Activated CD4-positive, alpha-beta T cell treated with anti-CD3 and anti-CD28 coated beads, Interleukin-2, amount 50 U/mL, for 24 hours (primary cell): Measurements from ENCODE around the gene PRDM8.
"Not testable (repeated sequence)": the region's sequence is repeated elsewhere in the genome, so short reads cannot be mapped to it uniquely, and the experiment has no call there.

ENCODE experiments used
- DNase-seq, 2 donors: peaks; one replicate each; pipeline ENCODE4 v3.0.0-alpha.2; 2020; ENCODE audit warnings: low read depth in 1 of 2, low spot score in 1 of 2

Gene PRDM8

DNA sequence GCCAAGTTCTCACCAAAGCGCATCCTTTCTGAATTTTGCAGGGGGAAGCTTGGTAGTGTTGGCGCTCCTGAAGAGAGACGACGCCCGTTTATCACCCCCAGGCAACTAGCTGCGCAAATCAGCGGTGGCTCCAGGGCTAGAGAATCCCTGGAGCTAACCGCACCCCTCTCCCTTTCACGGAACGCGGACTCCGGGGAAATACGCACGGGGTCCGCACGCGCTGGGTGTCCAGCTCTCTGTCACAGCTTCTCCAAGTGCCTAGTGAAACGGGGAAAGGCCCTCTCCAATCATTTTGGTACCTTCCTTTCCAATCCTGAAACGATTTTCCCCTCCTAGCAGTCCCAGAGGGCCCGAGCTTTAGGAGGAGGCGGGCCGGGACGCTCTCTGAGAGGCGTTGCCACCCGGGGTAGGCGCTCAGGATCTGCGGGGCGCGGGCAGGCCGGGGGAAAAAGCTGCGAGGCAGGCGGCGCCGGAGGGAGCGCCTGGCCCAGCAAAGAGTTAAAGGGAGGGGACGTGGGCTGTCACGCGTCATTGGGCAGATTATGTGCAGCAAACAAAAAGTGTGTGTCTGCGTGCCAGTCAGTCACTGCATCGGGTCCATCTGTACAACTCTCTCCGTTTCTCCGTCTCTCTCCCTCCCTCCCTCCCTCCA lies at the start of gene PRDM8:
TSS of gene PRDM8 (plus strand) at position 582 of the 652 bp plus-strand sequence. CDS start 2,578 bp downstream, outside the sequence.
- no peak for DNase-seq

DNA sequence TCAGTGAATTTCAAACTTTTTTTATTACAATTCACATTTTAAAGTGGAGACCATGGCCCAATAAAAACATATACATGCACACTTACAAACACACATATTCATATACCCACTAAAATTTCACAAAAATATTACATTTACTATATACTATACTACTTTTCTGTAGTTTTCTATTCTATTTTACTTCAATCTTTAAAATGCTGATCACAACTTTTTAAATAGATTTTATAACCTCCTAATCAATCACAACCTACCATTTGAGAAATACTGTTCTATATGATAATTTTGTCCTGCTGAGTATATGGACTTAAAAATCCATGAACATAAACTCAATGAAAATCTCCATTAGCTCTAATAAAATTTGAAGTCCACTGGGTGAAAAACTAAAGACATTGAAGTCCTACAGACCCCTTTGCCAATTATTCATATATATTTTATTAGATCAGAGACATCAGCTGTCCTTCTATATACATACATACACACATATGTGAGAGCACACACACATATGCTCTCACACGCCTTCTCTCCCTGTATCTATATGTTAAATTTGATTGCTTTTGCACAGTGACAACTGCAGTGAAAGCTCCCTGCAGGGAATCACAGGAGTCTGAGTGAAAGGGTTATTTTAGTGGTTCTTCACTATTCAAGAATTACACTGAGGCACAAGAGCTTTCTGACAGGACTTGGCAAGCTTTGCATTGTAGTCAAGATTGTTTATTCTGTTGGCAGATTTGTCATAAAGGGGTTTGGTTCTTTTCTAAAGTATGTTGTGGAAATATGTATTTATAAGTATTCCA lies 46.7 kb upstream of the PRDM8 start:
- no peak for DNase-seq

DNA sequence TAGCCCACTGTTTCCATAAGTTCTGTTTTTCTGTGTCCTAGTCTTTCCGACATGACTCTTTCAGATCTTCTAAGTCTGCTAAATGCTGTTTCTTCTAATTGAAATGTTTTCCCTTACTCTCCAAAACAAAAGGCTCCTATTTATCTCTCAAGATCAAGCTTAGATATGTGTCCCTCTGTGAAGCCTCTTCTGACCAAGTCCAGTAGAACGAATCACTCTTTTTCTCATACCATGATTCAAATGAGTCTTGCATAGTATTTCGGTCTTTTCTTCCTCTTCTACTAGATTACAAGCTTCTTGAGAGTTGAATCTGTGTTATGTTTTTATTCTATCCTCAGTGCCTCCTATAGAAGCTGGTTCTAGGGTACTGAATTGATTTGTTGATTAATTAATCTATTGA lies 45.3 kb upstream of the PRDM8 start:
- no peak for DNase-seq

DNA sequence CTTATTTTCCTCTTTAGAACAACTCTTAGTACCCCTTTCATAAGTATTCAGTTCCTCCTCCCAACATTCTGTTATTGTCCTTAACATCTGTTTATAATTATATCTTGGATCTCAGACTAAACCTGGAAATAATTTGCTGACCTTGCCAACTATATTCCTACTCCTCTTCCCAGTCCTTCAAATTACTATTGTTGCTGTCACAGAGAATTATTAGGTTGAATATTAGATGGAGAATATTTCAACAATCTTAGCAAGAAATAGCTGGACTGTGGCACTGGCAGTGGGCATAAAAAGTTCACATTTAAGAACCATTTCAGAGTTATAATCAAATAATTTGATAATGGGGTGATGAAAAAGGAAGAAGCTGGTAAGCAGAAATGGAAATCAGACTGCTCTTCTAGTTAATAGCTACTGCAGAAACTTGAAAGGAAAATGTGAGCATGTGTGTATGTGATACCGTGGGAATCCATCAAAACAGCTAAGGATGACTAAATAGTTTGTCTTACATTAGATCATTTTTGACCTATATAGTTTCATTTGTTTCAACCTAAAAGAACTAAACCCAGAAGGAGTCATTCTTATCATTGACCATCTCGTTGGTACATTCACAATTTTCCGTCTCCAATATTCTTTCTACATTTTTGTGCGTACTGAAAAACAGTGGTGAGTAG lies 43.3 kb upstream of the PRDM8 start:
- DNase-seq = no peak

DNA sequence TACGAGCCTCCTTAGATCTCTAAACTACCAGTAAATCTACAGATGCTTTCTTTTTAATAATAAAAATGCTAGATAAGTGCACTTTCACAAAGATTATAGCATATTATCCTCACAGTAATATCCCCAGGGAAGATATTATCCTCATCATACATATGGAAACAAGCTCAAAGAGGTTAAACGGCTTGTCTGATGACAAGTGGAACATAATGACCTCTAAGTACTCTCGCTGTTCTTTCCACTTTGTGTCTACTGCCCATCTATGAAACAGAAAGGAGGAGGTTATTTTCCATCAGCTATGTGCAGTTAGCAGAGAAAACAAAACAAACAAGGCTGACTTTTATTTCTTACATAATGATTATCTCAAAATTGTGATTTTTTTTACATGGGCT lies 42.8 kb upstream of the PRDM8 start:
- DNase-seq = no peak

DNA sequence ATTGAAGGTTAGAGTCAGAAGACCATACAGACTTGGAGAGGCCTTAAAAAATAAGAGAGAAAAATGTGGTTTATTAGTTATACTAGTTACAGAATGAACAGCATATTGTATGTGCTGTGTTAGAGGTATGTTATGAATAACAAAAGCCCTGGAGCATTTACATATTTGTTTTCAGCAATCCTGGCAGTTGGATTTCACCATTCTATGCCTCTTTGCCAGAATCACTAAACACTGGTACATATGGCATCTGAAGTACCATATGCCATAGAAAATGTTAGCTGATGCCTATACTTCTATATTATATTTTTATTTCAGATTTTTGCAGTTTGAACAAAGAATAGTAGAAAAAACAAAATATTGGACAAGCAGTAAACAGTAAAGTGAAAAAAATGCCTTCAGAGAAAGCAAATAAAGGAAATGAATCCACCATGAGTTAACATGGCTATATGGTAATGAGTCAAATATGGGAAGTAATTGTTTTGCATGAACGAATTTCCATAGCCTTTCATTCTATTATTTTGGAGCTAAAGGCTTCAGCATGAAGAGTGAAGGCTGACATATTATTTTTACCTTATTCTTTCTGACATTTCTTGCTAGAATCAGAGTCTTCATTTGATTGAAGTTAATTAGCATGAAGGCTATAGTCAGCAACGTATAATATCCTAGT lies 41.9 kb upstream of the PRDM8 start:
- DNase-seq = no peak

DNA sequence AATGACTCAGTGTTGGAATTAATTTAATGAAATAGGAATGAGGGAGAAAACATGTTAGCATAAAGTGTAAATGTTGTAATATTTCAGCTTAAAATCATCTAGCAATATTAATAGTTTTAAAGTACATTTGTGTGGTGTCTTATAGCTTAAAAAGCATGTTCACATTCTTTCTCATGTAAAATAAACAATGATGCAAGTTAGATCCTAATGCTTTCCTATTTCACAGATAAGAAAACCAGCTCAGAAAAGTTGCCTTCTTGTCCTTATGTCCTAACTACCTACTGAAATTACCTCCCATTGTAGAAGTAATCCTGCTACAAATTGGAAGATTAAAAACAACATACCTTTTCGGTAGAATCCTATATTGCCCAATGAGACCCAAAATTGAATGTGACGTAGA lies 40.9 kb upstream of the PRDM8 start:
- no peak for DNase-seq

DNA sequence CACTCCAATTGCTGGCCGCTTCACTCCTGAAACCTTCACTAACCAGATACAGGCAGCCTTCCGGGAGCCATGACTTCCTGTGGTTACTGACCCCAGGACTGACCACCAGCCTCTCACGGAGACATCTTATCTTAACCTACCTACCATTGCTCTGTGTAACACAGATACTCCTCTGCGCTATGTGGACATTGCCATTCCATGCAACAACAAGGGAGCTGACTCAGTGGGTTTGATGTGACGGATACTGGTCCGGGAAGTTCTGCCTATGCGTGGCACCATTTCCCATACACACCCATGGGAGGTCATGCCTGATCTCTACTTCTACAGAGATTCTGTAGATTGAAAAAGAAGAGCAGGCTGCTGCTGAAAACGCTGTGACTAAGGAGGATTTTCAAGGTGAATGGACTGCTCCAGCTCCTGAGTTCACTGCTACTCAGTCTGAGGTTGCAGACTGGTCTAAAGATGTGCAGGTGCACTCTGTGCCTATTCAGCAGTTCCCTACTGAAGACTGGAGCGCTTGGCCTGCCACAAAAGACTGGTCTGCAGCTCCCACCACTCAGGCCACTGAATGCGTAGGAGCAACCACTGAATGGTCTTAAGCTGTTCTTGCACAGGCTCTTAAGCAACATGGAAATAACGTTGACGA lies 35.8 kb upstream of the PRDM8 start:
- no peak for DNase-seq

DNA sequence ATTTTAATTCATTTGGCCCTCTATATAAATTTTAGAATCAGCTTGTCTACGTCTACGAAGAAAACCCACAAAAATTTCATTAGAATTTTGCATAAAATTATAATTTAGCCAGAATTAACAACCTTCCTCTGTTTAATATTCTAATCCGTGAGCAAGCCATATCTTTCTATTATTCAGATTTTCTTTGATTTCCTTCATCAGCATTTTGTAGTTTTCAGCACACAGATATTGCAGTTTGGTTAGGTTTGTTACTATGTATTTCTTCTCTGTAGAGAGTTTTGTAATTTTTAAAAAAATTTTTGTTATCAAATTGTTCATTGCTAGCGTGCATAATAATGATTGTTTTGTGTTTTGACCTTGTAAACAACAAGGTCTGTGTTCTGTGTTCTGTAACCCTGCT lies 34.9 kb upstream of the PRDM8 start:
- DNase-seq = no peak

DNA sequence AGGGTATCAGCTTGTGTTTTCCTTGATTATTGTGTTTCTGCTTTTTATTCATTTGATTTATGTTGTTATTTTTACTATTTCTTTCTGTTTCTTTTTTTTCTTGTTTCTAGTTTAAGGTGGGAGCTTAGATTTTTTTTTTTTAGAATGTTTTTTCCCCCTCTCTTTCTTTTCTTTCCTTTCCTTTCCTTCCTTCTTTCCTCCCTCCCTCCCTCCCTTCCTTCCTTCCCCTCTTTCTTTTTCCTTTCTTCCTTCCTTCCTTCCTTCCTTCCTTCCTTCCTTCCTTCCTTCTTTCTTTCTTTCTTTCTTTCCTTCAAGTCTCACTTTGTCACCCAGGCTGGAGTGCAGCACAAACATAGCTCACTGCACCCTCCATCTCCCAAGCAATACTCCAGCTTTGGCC lies 31.4 kb upstream of the PRDM8 start:
- no peak for DNase-seq

DNA sequence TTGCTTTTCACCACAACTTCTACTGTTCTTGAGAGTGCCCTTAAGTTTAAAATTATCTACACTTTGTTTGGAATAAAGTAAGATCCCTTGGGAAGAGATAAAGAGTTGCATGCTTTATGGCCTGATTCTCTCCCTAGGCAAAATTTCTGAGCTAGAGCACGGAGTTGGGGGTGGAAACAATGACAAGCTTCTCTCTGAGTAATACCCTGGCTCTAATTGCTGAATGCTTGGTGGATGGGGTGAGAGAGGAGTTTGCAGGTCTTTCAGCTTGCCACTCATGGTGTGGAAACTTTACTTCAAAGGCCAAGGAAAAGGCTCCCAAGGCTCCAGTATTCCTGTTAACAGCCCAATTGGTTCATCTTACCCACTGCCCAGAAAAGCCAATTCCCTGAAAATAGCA lies 26.1 kb upstream of the PRDM8 start:
- DNase-seq = peak in 1 of 2 donors; percentile 44

DNA sequence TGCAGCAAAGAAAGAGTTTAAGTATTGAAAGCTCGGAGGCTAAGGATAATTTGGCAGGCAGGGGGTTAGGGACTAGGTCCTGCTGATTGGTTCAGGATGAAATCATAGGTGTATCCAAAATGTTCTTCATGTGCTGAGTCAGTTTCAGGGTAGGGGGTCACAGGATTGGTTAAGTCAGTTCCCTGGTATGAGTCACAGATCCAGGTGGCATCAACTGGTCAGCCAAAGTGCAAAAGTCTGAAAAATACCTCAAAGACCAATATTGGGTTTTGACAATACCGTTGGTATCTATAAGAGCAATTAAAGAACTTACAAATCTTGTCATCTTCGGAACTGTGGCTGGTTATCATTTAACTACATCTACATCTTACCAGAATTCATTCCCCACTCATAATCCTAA lies 25.6 kb upstream of the PRDM8 start:
- no peak for DNase-seq

DNA sequence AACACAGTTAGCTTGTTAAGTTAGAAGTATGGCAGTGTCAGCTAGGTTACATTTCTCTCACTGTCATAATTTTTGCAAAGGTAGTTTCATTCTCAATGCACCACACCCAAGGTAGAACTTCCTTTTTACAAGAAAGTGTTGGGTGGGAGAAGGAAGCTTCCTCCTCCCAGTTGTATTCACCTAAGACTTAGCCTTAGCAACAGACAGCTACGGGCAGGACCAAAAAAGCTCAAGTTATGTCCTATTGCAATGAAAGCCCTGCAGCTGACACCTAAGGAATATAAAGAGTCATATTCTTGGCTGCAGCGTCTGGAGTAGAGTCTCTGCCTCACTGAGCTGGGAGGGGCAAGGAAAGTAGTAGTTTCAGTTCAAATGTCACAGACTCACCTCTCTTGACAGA lies 25.1 kb upstream of the PRDM8 start:
- DNase-seq = no peak

DNA sequence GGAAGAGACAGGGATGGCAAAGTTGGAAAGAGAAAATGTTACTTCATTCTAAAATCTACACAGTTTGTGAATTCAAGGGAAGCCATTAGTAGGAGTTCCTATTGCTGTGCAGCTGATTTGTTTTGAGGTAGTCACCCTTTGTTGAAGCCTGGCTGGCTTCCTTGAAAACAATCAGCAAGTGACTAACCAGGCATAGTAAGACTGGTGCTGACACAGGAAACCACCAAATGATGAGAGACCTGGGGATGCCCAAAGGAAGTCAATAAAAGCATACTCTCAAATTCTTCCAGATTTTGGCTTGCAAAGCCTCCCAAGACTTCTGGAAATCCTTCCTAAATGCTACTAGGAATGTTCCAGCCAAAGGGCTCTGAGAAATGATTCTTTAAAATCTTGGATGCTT lies 23.9 kb upstream of the PRDM8 start:
- peak in 1 of 2 donors; percentile 66 for DNase-seq

DNA sequence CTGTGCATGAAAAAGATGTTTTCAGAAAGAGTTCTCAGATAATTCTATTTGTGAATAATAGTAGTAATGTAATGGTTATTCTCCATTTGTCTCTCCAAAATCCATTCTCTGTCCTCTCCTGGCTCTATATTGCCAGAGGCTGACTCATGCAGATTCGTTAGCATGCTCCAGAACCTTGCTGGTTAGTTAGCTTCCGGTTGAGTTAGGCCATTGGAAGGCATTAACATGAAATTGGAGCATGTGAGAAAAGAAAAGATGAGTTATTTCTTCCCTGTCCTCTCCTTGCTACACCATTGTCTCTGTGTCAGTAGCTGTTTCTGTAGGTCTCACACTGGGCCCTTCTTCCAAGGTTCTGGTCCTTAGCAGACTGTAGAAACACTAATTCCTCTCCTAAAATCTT lies 23.5 kb upstream of the PRDM8 start:
- no peak for DNase-seq

DNA sequence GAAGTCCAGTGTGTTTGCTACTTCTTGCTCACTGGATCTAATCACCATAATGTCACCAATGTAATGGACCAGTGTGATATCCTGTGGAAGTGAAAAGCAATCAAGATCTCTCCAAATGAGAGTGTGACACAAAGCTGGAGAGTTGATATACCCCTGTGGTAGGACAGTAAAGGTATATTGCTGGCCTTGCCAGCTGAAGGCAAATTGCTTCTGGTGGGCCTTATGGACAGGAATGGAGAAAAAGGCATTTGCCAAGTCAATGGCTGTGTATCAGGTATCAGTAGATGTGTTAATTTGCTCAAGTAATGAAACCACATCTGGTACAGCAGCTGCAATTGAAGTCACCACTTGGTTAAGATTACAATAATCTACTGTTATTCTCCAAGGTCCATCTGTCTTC lies 19.5 kb upstream of the PRDM8 start:
- DNase-seq = not testable (repeated sequence)

DNA sequence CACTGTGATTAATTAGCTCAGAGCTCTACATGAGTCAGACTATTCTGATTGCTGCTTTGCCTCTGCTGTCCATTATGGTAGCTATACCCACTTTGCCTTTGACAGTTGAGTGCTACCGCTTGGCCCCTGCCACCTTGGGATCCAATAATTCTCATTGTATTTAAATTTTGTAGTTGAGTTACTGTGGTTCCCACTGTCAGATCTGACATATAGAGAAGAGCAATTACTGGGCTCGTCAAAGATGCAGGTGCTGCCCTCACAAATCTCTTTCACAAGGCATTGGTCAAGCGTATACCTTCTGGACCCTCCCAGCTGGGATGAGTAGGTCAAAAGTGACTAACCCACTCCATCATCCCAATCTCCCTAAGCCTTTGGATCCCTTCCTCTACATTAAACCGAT lies 18.3 kb upstream of the PRDM8 start:
- DNase-seq = no peak

DNA sequence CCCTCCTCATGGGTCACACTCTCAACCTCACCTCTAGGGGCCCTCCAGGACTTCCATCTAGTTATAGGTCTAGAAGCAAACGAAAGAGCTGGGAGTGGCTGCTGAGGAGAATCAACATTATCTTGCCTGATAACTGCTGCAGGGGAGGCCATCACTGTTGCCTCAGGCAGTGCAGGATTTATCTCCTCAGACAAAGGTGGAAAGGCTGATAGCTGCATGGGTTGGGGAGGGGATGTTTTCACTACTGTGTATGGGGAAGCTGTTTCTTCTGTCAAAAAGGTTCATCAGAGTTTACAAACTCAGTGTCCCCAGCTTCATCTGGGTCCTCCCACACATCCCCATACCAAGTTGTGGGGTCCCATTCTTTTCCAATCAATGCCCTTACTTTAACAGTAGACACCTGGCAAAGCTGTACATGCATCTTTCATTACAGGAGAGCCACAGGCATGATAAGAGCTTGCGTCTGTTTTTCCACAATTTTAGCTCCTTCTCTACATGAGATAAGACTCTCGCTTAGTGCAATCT lies 17.6 kb upstream of the PRDM8 start:
- DNase-seq = no peak

DNA sequence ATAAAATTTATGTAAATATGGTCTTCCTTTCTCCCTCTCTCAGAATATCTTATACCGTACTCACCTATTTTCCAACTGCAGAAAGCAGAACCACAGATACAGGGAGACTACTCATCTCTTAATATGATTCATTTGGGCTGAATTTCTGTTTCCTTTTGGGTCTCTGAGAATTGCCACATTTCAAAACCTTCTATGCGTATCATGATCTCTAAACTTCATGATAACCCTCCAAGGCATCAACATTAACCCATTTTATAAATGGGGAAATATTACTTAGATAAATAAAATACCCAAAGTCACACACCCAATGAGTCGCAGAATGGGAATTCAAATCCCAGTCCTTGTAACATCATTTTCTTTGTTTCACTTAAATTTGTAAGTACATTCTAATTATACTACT lies 16.6 kb upstream of the PRDM8 start:
- DNase-seq = no peak

DNA sequence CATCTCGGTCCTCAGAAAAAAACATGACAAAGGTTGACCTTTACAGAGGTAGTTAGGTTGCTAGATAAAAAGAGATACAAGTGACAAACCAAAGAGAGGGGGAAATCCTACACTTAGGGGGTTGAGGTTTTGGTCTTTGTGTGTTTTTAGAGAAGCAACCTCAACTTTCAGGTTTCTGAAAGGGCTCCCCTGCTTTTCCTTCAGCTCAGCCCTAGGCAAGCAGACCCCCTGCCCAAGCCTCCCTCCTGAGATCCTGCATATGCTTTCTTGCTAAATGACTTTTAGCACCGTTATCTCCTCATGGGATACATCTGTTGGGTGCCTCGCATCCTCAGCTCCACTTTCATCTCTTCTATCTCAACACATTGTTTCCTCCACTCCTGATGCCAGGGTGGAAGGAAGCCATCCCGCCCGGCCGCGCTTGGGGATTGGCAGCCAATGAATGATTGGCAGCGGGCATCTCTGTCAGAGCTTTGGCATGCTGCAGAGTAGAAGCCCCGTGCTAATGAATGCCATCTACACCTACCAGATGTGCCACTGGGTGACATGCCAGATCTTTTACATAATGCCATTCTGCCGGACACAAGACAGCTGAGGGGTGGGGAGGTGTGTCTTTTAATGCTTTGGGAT lies 15.0 kb upstream of the PRDM8 start:
- no peak for DNase-seq
